Measurements from ENCODE around the gene GOLGA3. TPM values are rescaled to one million over a fixed set of nuclear protein-coding genes. Genes with fewer than 3 reads are reported as not detected.

Gene GOLGA3
- total and polyA plus RNA-seq, 10 of the 15 experiments (the other 5 are each of a cell fraction or from before 2014, with no cell fraction given), result 2.0 to 42.7 (median 15.2) TPM

- ATAC-seq (no peak), DNase-seq (ENCODE audit: low read depth, low spot score) (no peak), FAIRE-seq (no peak)
- peaks cover 6 to 11% of the 10 kb centered on the region in 2 experiments; a peak in 3 of 4 replicates for H3K36me3 ChIP-seq (ENCODE audit: control insufficient read depth in 2 of 2, insufficient read depth in 2 of 2, low read length in 1 of 2)
- WGBS (ENCODE audit: insufficient coverage, insufficient replicate concordance, low lambda C conversion rate, missing lambda C conversion rate), result 91% methylated on average over 15 of the region's 15 CpGs
- in situ Hi-C loops (cut with MboI) (no loop called here), intact Hi-C loops (cut with micrococcal nuclease; ENCODE audit: unreplicated experiment) (no loop called here)
- no peak overlapping the region for H3K9ac ChIP-seq (ENCODE audit: control insufficient read depth, insufficient read depth, low read length)
- no peaks in the 10 kb centered on the region for H3K9me3 ChIP-seq (replicated peaks; ENCODE audit: control insufficient read depth, insufficient read depth, low read length)
- no peaks in the 10 kb centered on the region for H3K4me1 ChIP-seq (ENCODE audit: control insufficient read depth, insufficient read depth, low read length)
- CTCF ChIA-PET, result no interaction called here
- POLR2A ChIA-PET, result no interaction called here
- no TSS peak for BruUV-seq (replicated peaks)
- H2AFZ ChIP-seq (ENCODE audit: control insufficient read depth, low read depth, low read length), result no peak overlapping the region
- no peak overlapping the region for H3K4me3 ChIP-seq
- SMC1A ChIA-PET (ENCODE audit: uncharacterized antibody, unreplicated experiment), result no interaction called here
- no peaks in the 10 kb centered on the region for H3K27me3 ChIP-seq (replicated peaks in 1 of 2; ENCODE audit: control insufficient read depth in 2 of 2, insufficient read depth in 2 of 2, low read length in 1 of 2)
- no peaks in the 10 kb centered on the region for H3K79me2 ChIP-seq (ENCODE audit: control insufficient read depth, insufficient read depth, low read length)
- no peak overlapping the region for H3K27ac ChIP-seq (ENCODE audit: control insufficient read depth, insufficient read depth)
- TF ChIP-seq BACH1 (IDR thresholded peaks at IDR 0.05; ENCODE audit: borderline replicate concordance) (no peak), ZSCAN29 (IDR thresholded peaks at IDR 0.05) (no peak), CREM (IDR thresholded peaks at IDR 0.05; ENCODE audit: low read depth) (no peak), BMI1 (IDR thresholded peaks at IDR 0.05; ENCODE audit: borderline replicate concordance) (no peak), ELK1 (IDR thresholded peaks at IDR 0.05; ENCODE audit: low read depth, low read length) (no peak), BHLHE40 (IDR thresholded peaks at IDR 0.05; ENCODE audit: borderline replicate concordance in 1 of 2, low read depth in 2 of 2, low read length in 1 of 2) (no peak), CBX3 (IDR thresholded peaks at IDR 0.05; ENCODE audit: borderline replicate concordance, low read depth) (no peak), ATF7 (IDR thresholded peaks at IDR 0.05; ENCODE audit: low read depth) (no peak), RB1 (IDR thresholded peaks at IDR 0.05; ENCODE audit: borderline replicate concordance) (no peak)
- H4K20me1 ChIP-seq (ENCODE audit: control insufficient read depth, insufficient read depth), result no peaks in the 10 kb centered on the region
- no peak overlapping the region for H3K4me2 ChIP-seq (ENCODE audit: control insufficient read depth, insufficient read depth)
- RAD21 ChIA-PET (ENCODE audit: unreplicated experiment), result no interaction called here
Measured at GRCh38 chr12:132841151-132841550, 12.5 kb upstream of the GOLGA3 start.

Measured in GM12878 (cell line).